Measurements from ENCODE around the gene ALPL.

DNA sequence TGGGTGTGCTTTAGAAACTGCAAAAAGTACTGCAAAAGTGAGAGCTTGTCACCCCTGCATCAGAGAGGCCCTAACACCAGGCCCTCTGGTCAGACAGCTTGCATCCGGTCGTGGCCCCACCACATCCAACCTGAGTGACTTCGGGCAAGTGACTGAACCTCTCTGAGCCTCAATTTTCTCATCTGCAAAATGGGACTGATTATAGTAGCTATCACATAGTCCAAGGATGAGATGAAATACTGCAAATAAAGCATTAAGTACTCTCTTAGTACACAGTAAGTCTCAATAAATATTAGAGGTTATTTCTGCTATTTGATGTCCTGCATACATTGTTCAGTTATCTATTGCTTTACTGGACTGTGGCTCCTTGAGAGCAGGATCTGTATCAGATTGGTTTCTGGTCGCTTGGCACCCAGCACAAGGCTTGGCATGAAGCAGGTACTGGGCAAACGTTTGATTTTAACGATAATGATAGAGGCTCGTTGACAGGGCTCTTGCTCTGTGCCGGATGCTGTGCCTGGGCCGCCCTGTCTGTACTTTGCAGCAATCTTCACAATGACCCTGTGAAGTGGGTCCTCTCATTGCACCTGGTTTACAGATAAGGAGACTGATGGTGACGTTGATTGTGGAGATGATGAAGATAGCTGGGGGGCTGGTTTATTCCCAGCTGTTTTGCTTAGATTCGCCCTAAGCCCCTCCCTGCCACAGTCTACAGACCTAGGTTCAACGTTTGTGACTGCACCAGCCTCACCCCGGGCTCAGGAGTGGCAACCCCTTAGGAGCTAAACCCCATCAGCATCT is 116.4 kb downstream of the ALPL start:
- no peak for TF ChIP-seq SP1 (IDR thresholded peaks at IDR 0.05)
- no peak for TF ChIP-seq RAD21 (IDR thresholded peaks at IDR 0.05)
- no peak for TF ChIP-seq TAF1 (conservative IDR thresholded peaks at IDR 0.05)
- TF ChIP-seq, protein P1, sequence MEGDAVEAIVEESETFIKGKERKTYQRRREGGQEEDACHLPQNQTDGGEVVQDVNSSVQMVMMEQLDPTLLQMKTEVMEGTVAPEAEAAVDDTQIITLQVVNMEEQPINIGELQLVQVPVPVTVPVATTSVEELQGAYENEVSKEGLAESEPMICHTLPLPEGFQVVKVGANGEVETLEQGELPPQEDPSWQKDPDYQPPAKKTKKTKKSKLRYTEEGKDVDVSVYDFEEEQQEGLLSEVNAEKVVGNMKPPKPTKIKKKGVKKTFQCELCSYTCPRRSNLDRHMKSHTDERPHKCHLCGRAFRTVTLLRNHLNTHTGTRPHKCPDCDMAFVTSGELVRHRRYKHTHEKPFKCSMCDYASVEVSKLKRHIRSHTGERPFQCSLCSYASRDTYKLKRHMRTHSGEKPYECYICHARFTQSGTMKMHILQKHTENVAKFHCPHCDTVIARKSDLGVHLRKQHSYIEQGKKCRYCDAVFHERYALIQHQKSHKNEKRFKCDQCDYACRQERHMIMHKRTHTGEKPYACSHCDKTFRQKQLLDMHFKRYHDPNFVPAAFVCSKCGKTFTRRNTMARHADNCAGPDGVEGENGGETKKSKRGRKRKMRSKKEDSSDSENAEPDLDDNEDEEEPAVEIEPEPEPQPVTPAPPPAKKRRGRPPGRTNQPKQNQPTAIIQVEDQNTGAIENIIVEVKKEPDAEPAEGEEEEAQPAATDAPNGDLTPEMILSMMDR (IDR thresholded peaks at IDR 0.05; ENCODE audit: low read depth, low read length, missing input control): no peak
- TF ChIP-seq RXRA (IDR thresholded peaks at IDR 0.05): no peak
- TF ChIP-seq YY1 (IDR thresholded peaks at IDR 0.05): no peak
- TF ChIP-seq EGR1 (IDR thresholded peaks at IDR 0.05; ENCODE audit: low read depth in 2 of 2): no peak

All from liver (tissue), 3 donors.